ENCODE measurements around the gene CA6. TPM values are rescaled to one million over a fixed set of nuclear protein-coding genes. Genes with fewer than 3 reads are reported as not detected.

CA6 gene
- total and polyA plus RNA-seq, 2 donors (not counting 1 experiment from before 2014, with no cell fraction given) = not detected

- Histone ChIP-seq H3K4me1 (ENCODE audit: control insufficient read depth in 2 of 2, insufficient read depth in 2 of 2, low read length in 2 of 2) (no peaks in the 10 kb centered on the region), H3K36me3 (replicated peaks in 1 of 2; ENCODE audit: control extremely low read depth in 1 of 2, control insufficient read depth in 1 of 2, extremely low read depth in 1 of 2, insufficient read depth in 2 of 2, low read length in 1 of 2) (no peaks in the 10 kb centered on the region), H3K27me3 (replicated peaks in 1 of 4; ENCODE audit: control extremely low read depth in 1 of 4, control insufficient read depth in 3 of 4, insufficient read depth in 4 of 4, low read length in 3 of 4) (peaks cover 0 to 5% (median 0%) of the 10 kb centered on the region in 4 experiments), H4K20me1 (ENCODE audit: control insufficient read depth, insufficient read depth, low read length, poor library complexity, severe bottlenecking) (no peaks in the 10 kb centered on the region), H2AFZ (ENCODE audit: insufficient read depth, low read depth, low read length, poor library complexity, severe bottlenecking) (no peak overlapping the region), H3K9ac (ENCODE audit: low read length) (no peak overlapping the region), H3K27ac (ENCODE audit: low read length in 2 of 2) (no peak overlapping the region), H3K4me2 (replicated peaks; ENCODE audit: low read depth, low read length, poor library complexity, severe bottlenecking) (no peak overlapping the region), H3K9me3 (ENCODE audit: control extremely low read depth in 1 of 3, control insufficient read depth in 2 of 3, insufficient read depth in 1 of 3, low read length in 2 of 3) (peaks cover 0 to 4% (median 0%) of the 10 kb centered on the region in 3 donors), H3K4me3 (ENCODE audit: control extremely low read depth in 1 of 5, extremely low read depth in 1 of 5, insufficient read depth in 1 of 5, low read depth in 2 of 5, low read length in 4 of 5) (no peak overlapping the region), H3K79me2 (ENCODE audit: control insufficient read depth, insufficient read depth, low read length) (no peaks in the 10 kb centered on the region)
- no peaks in the 10 kb centered on the region for H3K9me3 Mint-ChIP-seq (ENCODE audit: insufficient read depth)
- DNase-seq (no peak), ATAC-seq (ENCODE audit: low read depth) (no peak)
- no peak overlapping the region for H3K4me3 Mint-ChIP-seq
- ChIA-PET POLR2A (no interaction called here), CTCF (no interaction called here)
- no peak for TF ChIP-seq EZH2 (IDR thresholded peaks at IDR 0.05; ENCODE audit: borderline replicate concordance, insufficient read depth, low read depth, low read length, poor library complexity, severe bottlenecking)
- TF ChIP-seq, protein P1, sequence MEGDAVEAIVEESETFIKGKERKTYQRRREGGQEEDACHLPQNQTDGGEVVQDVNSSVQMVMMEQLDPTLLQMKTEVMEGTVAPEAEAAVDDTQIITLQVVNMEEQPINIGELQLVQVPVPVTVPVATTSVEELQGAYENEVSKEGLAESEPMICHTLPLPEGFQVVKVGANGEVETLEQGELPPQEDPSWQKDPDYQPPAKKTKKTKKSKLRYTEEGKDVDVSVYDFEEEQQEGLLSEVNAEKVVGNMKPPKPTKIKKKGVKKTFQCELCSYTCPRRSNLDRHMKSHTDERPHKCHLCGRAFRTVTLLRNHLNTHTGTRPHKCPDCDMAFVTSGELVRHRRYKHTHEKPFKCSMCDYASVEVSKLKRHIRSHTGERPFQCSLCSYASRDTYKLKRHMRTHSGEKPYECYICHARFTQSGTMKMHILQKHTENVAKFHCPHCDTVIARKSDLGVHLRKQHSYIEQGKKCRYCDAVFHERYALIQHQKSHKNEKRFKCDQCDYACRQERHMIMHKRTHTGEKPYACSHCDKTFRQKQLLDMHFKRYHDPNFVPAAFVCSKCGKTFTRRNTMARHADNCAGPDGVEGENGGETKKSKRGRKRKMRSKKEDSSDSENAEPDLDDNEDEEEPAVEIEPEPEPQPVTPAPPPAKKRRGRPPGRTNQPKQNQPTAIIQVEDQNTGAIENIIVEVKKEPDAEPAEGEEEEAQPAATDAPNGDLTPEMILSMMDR (IDR thresholded peaks at IDR 0.05) = no peak
- H3K27me3 Mint-ChIP-seq = peaks cover 16% of the 10 kb centered on the region
- H3K4me1 Mint-ChIP-seq = no peaks in the 10 kb centered on the region
- H3K27ac Mint-ChIP-seq = no peak overlapping the region
- WGBS (ENCODE audit: insufficient coverage) = 66% methylated on average over 3 of the region's 6 CpGs
- intact Hi-C loops (cut with micrococcal nuclease) = no loop called here
Observed at GRCh38 chr1:8910914-8911313, 34.8 kb upstream of the CA6 start.

- Mint-ChIP-seq H3K27ac (no peak overlapping the region), H3K4me3 (no peak overlapping the region), H3K9me3 (ENCODE audit: insufficient read depth) (no peaks in the 10 kb centered on the region), H3K27me3 (peaks cover 19% of the 10 kb centered on the region), H3K4me1 (no peaks in the 10 kb centered on the region)
- ChIA-PET POLR2A (interaction anchor here (0.6 kb wide), 1 partner anchor 30 kb away, joined by 9 read pairs; no protein-coding TSS in a partner anchor), CTCF (no interaction called here)
- Histone ChIP-seq H3K4me1 (ENCODE audit: control insufficient read depth in 2 of 2, insufficient read depth in 2 of 2, low read length in 2 of 2) (no peaks in the 10 kb centered on the region), H3K4me2 (replicated peaks; ENCODE audit: low read depth, low read length, poor library complexity, severe bottlenecking) (no peak overlapping the region), H3K9me3 (ENCODE audit: control extremely low read depth in 1 of 3, control insufficient read depth in 2 of 3, insufficient read depth in 1 of 3, low read length in 2 of 3) (peaks cover 0 to 4% (median 0%) of the 10 kb centered on the region in 3 donors), H4K20me1 (ENCODE audit: control insufficient read depth, insufficient read depth, low read length, poor library complexity, severe bottlenecking) (no peaks in the 10 kb centered on the region), H3K4me3 (ENCODE audit: control extremely low read depth in 1 of 5, extremely low read depth in 1 of 5, insufficient read depth in 1 of 5, low read depth in 2 of 5, low read length in 4 of 5) (no peak overlapping the region), H2AFZ (ENCODE audit: insufficient read depth, low read depth, low read length, poor library complexity, severe bottlenecking) (no peak overlapping the region), H3K9ac (ENCODE audit: low read length) (no peak overlapping the region), H3K36me3 (replicated peaks in 1 of 2; ENCODE audit: control extremely low read depth in 1 of 2, control insufficient read depth in 1 of 2, extremely low read depth in 1 of 2, insufficient read depth in 2 of 2, low read length in 1 of 2) (no peaks in the 10 kb centered on the region), H3K27me3 (replicated peaks in 1 of 4; ENCODE audit: control extremely low read depth in 1 of 4, control insufficient read depth in 3 of 4, insufficient read depth in 4 of 4, low read length in 3 of 4) (peaks cover 0 to 5% (median 0%) of the 10 kb centered on the region in 4 experiments), H3K79me2 (ENCODE audit: control insufficient read depth, insufficient read depth, low read length) (no peaks in the 10 kb centered on the region), H3K27ac (ENCODE audit: low read length in 2 of 2) (no peak overlapping the region)
- ATAC-seq (ENCODE audit: low read depth) = no peak
- 96% methylated on average over 4 of the region's 17 CpGs for WGBS (ENCODE audit: insufficient coverage)
- no peak for DNase-seq
- TF ChIP-seq, protein P1 (IDR thresholded peaks at IDR 0.05) = no peak
- no peak for TF ChIP-seq EZH2 (IDR thresholded peaks at IDR 0.05; ENCODE audit: borderline replicate concordance, insufficient read depth, low read depth, low read length, poor library complexity, severe bottlenecking)
- intact Hi-C loops (cut with micrococcal nuclease) = no loop called here
Observed at GRCh38 chr1:8911416-8912309, 34.0 kb upstream of the CA6 start.
